GF-D8 (cell line): ENCODE results near the gene CDK5RAP1.
"Not testable (repeated sequence)": the region's sequence is repeated elsewhere in the genome, so short reads cannot be mapped to it uniquely, and the experiment has no call there.

Experiments
- DNase-seq: peaks from one replicate; lab custom pipeline; 2025; lab: John Stamatoyannopoulos, UW

Gene CDK5RAP1

DNA sequence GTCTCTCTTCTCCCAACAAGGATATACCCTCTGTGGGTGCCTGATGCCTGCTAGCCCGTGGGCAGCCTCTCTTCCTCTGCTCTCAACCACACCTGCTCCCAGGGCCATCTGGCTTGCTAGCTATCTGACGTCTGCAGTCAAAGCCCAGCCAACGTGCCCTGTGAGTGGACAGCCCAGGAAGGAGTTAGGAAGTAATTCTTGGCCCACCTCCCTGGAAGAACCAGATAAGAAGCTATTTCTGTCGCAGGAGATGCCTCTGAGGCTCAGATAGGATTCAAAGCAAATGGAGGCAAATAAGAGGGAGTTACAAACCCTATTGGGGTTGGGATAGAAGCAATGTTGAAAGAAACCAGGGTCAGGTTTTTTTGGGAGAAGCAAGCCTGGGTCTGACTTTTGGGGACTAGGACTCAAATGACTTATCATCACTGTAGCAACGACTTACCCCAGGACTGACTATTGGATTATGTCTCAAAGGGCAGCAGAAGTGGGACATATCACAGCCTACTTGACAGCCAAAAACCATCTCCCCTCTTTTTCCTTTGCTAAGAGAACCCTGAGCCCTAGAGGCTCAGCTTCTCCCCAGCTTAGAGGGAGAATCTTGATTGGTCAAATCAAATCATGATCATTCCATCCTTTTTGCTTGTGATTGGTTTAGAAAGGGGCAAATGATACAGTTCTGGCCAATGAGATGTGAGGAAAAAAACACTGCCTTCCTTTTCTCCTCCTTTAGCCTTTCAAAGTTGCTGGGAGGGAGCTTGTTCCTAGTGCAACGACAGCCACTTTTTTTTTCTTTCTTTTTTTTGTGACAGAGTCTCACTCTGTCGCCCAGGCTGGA, 18.0 kb upstream of the CDK5RAP1 start:
- no peak for DNase-seq

DNA sequence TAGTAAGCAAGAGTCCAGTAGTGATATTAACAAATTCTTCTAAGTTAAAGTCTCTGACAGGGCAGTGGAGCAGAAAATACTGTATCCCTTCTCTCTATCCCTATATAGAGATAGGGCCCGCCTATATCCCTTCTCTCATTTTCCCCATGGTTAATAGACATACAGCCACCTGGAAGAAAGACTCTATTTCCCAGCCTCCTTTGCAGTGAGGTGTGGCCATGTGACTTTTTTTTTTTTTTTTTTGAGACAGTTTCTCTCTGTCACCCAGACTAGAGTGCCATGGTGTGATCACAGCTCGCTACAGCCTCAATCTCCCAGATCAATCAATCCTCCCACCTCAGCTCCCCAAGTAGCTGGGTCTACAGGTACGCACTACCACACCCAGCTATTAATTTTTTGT, 16.7 kb upstream of the CDK5RAP1 start:
- DNase-seq: no peak

DNA sequence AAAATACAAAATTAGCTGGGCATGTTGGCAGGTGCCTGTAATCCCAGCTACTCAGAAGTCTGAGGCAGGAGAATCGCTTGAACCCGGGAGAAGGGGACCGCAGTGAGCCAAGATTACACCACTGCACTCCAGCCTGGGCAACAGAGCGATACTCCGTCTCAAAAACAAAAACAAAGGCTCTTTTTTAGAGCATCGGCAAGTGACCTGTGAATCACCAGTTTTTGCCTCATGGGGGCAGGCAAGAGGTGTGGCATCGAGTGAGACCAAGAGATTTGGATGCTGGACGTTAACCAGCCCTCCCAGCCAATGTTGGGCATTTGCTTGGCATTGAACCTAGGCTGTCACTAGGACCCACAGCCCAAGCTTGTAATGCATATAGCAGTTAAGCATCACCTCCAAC, 14.6 kb upstream of the CDK5RAP1 start:
- no peak for DNase-seq

DNA sequence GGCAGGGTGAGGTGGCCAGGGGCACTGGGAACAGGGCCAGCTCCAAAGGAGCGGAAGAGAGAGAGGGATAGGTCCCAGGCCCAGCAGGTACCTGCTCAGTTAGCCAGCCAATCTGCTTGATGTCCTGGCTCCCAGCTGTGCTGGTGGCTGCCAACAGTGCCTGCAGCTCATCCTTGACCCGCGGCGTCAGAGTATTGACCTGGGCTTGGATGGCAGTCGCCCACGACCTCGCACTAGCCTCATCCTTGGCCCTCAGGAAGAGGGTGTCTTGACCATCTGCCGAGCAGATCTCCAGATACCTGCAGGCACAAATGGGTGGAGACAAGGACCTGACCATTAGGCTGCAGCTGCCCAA, 11.1 kb upstream of the CDK5RAP1 start:
- DNase-seq: no peak

DNA sequence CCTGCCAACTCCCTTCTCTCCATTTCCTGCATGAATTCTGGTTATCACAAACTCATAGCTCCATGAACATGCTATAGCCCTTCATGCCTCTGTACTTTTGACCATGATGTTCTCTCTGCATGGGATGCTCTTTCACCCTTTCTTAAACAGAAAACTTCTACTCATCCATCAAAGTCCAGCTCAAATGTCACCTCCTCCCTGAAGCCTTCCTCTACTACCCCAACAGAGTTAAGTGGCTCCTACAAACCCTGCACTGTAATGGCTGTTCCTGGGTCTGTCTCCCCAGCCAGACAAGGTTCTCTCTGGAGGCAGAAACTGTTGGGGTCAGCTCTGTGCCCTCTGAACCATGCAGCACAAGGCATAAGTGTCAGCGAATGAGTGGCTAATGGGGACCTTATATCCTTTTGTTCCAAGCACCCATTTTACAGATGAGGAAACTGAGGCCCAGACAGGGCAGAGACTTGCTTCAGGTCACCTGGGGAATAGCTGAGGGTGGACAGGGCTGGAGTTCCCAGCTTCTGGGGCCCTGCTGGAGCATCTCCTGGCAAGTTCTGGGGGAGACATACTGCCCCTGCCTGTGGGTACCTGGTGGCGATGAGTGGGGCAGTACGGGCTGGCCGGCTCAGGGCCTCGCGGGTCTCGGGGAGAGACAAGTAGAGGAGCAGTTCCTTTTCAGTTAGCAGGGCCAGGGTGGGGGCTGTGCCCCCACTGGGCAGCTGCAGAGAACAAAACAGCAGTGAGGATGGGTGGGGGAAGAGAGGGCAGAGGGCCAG, 10.6 kb upstream of the CDK5RAP1 start:
- no peak for DNase-seq

DNA sequence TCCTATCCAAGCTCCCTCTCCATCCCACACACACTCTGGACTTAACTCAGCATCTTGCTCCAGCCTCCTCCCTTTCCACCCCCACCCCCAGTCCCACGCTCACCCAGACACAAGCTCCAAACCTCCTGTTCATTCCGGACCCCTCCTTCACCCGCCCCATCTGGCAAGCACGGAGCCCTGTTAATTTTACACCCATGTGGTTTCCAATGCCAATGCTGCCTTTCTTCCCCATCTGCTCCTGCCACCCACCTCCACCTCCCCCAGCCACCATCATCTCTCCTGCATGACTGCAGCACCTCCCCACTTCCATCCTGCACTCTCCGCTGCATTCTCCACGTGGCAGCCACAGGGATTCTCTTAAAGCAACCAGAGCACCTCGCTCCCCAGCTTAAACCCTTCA, 9.9 kb upstream of the CDK5RAP1 start:
- no peak for DNase-seq

DNA sequence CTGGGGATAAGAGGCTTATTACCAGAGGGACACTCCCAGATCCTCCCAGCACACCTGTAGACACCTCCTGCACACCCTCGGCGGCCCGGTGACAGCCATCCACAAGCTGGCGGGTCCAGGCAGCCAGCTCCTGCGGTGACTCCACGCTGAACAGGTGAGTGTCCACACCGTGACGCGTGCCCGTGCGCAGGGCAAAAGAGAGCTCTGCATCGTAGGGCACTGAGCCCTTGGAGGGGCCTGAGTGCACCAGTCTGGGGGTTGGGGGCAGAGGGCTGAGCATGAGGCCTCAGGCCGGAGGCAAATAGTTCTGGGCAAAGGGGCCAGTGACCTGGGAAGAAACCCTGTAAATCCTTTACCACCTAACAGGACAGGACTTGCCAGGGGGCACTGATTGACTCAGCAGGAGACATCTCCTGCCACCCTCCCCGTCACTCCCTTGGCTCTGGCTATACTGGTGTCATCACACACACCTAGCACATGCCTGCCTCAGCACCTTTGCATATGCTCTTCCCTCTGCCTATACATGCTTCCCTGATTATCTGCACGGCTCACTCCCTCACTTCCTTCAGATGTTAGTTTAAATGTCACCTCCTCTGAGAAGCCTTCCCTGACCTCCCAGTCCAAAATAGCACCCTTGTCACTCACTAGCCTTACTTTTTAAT, 8.9 kb upstream of the CDK5RAP1 start:
- no peak for DNase-seq

DNA sequence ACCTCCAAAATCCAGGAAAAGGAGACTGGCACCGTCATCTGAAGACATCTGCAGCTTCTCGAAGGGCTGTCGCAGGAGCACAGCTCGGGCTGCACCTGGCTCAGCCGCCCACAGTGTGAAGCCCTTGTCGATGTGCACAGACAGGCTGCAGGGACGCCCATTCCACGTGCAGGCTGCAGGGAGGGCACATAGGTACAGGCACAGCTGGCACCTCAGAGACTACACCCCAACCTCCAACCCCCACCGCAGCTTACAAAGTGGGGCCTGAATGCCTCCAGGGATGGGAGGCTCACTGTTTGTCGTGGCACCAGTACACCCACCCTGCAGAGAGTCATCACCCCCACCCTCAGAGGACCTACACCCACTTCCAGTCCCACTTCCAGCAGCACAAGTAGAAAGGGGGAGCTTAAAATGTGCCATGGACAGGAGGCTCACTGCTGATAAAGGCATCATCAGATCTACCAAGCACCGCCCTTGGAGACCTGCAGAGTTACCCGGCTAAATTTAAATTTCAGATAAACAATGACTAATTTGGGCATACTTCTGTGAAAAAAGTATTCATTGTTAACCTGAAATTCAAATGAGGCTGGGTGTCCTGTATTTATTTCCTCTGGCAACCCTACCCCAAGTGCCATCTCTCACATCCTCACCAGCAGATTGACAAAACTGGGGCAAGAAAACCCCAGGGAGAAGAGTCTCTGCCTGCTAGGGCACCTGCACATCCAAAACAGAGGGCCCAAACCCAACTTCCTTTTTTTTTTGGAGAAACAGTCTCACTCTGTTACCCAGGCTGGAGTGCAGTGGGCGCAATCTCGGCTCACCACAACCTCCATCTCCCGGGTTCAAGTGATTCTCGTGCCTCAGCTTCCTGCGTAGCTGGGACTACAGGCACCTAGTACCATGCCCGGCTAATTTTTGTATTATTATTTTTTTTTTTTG, 7.7 kb upstream of the CDK5RAP1 start:
- no peak for DNase-seq

DNA sequence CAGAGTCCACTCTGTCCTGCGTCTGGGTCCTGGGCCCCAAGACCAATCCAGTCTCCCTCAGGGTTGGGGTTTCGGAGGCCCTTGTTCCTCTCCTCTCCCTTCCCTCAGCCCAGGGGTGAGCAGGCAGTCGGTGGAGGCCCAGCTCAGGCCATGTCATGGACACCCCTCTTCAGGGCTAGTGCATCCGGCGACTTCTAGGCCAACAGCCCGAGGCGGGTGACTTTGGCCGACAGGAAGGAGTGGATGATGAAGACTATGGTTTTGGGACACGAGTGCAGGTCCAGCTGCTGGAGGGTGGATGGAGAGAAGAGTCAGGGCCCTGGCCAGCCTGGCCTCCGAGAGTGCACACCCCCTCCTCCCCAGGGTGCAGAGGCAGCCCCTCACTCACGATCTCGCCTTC, 7.0 kb upstream of the CDK5RAP1 start:
- no peak for DNase-seq

DNA sequence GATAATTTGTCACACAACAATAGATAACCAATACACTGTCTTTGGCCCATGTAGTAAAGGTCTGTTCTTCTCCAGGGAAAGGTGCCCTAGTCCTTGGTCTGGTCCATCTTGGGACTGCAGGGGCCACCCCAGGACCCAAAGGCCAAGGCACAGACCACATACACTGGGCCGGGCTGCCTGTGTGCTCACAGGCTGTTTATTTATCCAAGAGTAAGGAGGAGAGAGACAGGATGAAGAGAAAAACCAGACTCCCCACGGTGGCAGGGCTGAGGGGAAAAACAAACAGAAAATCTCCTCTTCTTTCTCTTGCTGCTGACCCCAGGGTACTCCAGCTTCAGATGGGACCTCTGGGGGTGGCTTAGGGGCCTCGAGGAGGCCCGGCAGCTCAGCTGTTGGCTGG, 6.5 kb upstream of the CDK5RAP1 start:
- no peak for DNase-seq

DNA sequence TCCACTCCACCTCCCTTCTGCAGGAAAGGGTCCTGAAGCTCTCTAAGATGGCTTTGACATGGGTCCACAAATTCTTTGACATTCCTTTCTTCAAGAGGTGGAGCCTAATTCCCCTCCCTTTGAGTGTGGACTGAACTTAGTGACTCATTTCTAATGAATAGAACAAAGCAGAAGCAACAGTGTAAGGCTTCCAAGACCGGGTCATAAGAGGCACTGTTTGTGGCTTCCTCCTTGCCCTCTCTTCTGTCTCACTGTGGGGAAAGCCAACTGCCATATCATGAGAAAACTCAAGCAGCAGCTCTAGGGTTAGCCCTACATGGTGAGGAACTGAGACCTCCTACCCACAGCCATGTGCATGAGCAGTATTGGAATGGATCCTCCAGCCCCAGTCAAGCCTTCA, 5.9 kb upstream of the CDK5RAP1 start:
- no peak for DNase-seq

DNA sequence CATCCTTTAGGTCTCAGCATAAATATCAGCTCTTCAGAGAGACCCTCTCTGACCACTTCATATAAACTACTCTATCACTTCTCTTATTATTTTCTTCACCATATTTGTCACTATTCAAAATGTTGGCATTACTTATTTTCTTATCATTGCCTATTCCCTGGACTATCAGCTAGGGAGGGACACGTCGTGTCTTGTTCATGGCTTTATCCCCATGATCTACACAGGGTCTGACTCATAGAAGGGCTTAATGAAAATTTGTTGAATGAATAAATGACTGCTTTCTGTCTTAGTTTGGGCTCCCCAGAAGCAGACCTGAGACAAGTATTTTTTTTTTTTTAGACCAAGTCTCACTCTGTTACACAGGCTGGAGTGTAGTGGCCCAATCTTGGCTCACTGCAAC, 3.0 kb upstream of the CDK5RAP1 start:
- no peak for DNase-seq

DNA sequence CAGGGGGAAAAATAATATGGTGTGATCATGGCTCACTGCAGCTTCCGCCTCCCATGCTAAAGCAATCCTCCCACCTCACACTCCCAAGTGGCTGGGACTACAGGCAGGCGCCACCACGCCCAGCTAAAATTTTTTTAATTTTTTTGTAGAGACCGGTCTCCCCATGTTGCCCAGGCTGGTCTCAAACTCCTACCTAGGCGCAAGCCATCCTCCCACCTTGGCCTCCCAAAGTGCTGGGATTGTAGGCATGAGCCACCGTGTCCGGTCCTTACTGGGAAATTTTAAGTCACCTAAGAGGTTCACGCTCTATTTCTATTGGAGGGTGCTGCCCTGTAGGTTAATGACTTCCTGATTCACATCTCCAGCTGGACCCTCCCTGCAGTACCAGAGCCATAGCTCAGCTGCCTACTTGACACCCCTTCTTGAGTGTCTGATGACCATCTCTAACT, 626 bp upstream of the CDK5RAP1 start:
- no peak for DNase-seq

DNA sequence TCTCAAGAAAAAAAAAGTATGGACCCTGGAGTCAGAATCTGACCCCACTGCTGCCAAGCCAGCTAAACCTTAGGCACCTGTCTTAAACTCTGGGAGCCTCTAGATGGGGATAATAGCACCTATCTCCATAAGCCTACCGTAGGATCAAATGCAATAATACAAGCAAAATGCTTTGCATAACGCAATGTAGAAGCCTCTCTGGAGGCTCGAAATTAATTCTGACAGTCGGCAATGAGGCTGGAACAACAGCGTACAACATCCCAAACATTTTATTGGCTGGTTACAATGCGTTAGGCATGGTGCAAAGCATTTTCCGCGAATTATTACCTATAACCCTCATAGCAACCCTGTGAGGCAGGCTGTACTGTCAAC, 521 bp downstream of the CDK5RAP1 start:
- DNase-seq: no peak

DNA sequence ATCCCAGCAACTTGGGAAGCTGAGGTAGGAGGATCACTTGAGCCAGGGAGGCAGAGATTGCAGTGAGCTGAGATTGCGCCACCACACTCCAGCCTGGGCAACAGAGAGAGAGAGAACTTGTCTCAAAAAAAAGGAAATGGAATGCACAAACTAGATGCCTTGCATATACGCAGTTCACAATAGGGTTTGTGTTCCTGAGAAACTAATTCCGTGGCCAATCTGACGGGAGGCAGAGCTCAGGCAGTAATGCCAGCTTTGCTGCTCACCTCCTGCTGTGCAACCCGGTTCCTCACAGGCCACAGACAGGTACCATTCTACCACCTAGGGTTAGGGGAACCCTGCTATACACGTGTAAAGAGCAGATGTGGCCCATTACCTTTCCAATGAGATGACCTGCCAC, 1.4 kb downstream of the CDK5RAP1 start:
- peak; percentile 6 for DNase-seq

DNA sequence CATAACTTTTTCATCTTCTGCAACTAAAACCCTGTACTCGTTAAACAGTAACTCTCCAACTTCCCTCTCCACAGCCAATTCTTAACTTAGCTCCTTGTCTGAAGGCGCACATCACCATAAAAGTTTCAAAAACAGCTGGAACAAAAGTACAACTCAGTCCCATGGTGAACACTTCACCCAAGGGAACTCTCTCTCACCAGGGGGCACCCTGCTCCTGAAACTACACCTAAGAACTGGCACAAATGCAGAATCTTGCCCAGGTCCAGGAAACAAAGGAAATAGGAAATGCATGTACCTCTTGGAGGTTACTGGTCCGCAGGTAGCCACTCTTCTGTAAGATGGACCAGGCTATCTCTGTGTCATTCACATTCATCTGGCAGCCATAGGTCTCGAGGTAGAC, 6.6 kb downstream of the CDK5RAP1 start:
- DNase-seq: no peak

DNA sequence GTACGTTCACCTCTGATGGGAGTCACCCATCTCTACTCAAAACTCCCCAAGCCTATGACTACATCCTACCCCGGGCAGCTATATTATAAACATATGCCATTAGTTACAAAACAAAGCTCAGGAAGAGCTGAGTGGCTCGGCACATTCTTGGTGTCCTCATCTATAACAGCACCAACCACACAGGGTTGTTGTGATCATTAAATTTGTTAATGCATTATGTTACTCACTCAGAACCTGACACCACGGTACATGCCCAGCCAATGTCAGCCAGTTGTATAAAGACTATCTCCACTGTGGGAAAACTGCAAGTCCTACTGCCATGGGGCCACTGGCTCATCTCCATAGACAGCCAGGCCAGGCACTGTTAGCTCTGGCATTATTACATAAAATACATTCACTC, 7.7 kb downstream of the CDK5RAP1 start:
- DNase-seq: no peak

DNA sequence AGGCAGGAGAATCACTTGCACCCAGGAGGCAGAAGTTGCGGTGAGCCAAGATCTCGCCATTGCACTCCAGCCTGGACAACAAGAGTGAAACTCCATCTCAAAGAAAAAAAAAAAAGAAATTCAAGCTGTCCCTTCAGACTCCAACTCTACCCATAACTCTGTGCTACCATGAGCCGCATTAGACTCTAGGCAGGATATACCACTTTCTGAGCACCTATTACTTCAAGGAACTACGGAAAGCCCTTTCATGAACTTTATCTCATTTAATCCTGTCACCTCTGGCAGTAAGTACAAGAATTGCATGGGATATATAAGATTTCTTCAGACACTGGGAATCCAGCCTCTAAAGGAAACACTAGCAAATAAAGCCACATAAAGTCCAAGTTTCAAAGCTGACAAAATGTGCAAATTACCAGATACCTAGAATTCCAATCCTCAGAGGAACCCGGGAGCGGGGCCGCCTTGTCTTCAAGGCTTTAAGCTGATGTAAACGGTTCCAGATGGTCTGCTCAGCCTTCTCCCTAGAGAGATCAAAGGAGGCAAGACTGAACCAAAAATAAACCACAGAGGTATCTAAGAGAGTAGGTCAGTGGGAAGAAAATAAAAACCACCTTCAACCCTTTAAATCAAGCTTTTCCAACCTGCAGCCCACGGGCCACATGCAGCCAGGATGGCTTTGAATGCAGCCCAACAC, 9.4 kb downstream of the CDK5RAP1 start:
- no peak for DNase-seq

DNA sequence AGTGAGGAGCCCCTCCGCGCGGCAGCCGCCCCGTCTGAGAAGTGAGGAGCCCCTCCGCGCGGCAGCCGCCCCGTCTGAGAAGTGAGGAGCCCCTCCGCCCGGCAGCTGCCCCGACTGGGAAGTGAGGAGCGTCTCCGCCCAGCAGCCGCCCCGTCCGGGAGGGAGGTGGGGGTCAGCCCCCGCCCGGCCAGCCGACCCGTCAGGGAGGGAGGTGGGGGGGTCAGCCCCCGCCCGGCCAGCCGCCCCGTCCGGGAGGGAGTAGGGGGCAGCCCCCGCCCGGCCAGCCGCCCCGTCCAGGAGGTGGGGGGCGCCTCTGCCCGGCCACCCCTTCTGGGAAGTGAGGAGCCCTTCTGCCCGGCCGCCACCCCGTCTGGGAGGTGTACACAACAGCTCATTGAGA, 12.0 kb downstream of the CDK5RAP1 start:
- DNase-seq: not testable (repeated sequence)

DNA sequence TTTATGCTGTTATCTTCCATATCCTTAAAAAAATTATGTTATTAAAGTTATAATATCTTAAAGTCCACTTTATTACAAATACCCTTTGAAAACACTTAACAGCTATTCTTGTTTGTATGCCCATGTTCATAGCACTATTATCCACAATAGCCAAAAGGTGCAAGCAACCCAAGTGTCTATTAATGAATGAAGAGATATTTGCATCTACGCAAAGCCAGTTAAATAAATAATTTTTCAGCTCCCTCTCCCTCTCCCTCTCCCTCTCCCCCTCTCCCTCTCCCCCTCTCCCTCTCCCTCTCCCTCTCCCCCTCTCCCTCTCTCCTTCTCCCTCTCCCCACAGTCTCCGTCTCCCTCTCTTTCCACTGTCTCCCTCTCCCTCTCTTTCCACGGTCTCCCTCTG, 13.1 kb downstream of the CDK5RAP1 start:
- DNase-seq: no peak

DNA sequence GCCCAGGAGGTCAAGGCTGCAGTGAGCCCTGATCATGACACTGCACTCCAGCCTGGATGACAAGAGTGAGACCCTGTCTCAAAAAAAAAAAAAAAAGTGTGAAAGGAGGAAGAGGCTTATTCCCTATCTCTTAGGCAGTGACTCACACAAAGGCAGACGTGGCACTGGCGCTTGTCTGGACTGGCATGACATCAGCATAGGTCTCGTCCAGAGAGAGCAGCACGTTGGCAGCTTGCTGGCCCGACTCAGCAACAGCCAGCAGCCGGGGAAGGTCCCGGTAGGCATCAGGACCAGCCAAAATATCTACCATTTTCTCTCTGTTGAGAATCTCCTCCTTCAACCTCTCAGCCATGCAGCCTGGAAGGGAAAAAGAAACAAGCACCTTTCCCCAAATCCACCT, 14.1 kb downstream of the CDK5RAP1 start:
- no peak for DNase-seq
